Peyer's patch (tissue), 4 donors: ENCODE measurements around the gene GJB2. TPM values are rescaled to one million over a fixed set of nuclear protein-coding genes. Genes with fewer than 3 reads are reported as not detected.

Experiments
- DNase-seq, 3 donors: peaks; one replicate each; pipeline ENCODE4 v3.0.0-alpha.2; 2017 to 2019
- H3K27ac ChIP-seq, 4 donors: fragments of 200-600 bp; sonication (generic); one replicate each; pipeline ENCODE4 v1.5.1; 2016 to 2019
- H3K27me3 ChIP-seq, 2 donors: fragments of 200-600 bp; sonication (generic); one replicate each; pipeline ENCODE4 v1.5.1; 2019
- H3K36me3 ChIP-seq, 3 donors: fragments of 200-600 bp; sonication (generic); one replicate each; pipeline ENCODE4 v1.5.1; 2016 to 2019
- H3K4me1 ChIP-seq, 4 donors: fragments of 200-600 bp; sonication (generic); one replicate each; pipeline ENCODE4 v1.5.1; 2016 to 2019
- H3K4me3 ChIP-seq, 4 donors: fragments of 200-600 bp; sonication (generic); 1 replicate in 3 of 4; 2 replicates in 1 of 4; pipeline ENCODE4 v1.5.1; 2016 to 2019; ENCODE audit warnings: mild to moderate bottlenecking in 1 of 4
- H3K9me3 ChIP-seq, 4 donors: fragments of 200-600 bp; sonication (generic); one replicate each; pipeline ENCODE4 v1.5.1; 2016 to 2019; ENCODE audit warnings: mild to moderate bottlenecking in 1 of 4
- POLR2A ChIP-seq, 2 donors: fragments of 450-650 bp; IDR thresholded peaks; one replicate each; pipeline ENCODE4 v1.5.1; 2017; ENCODE audit warnings: antibody characterized with exemption in 2 of 2, mild to moderate bottlenecking in 2 of 2, moderate library complexity in 2 of 2
- total RNA-seq, 4 donors: library from RNA; depleted of rRNA; stranded (reverse); fragments of >200 nt; gene quantifications; one replicate each; pipeline ENCODE4 v1.1.0, GENCODE V29; 2016
- TF ChIP-seq, protein P1 (sequence below), 6 experiments: fragments of 450-650 bp in 4 of 6; fragments of 200-600 bp in 2 of 6; sonication (generic) in 1 of 6; IDR thresholded peaks; one replicate each; pipeline ENCODE4 v1.5.1; 2017 to 2019; ENCODE audit warnings: antibody characterized with exemption in 6 of 6, mild to moderate bottlenecking in 3 of 6, moderate library complexity in 1 of 6

GJB2 gene
- total RNA-seq, 4 donors from 2014 or later = 3.3 to 25.7 (median 14.1) TPM

DNA sequence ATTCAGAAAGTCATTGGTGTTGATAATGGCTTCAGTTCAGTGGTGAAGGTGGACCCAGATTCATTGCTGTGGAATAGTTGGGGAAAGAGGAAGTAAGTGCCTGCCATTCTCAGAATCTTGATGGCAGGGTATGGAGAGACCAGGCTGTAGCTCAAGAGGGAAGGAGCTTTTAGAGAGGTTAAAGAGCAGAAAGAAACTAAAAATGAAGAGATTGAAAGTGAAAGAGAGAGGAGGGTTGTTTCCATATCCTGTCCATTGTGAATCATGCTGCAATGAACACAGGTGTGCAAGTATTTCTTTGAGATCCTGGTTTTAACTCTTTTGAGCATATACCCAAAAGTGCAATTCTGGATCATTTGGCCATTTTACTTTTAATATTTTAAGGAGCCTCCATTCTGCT is 26.8 kb upstream of the GJB2 start:
- no peaks in the 10 kb centered on the region for H3K4me1 ChIP-seq
- H3K4me3 ChIP-seq = no peak overlapping the region
- H3K27me3 ChIP-seq = no peaks in the 10 kb centered on the region
- TF ChIP-seq, protein P1, sequence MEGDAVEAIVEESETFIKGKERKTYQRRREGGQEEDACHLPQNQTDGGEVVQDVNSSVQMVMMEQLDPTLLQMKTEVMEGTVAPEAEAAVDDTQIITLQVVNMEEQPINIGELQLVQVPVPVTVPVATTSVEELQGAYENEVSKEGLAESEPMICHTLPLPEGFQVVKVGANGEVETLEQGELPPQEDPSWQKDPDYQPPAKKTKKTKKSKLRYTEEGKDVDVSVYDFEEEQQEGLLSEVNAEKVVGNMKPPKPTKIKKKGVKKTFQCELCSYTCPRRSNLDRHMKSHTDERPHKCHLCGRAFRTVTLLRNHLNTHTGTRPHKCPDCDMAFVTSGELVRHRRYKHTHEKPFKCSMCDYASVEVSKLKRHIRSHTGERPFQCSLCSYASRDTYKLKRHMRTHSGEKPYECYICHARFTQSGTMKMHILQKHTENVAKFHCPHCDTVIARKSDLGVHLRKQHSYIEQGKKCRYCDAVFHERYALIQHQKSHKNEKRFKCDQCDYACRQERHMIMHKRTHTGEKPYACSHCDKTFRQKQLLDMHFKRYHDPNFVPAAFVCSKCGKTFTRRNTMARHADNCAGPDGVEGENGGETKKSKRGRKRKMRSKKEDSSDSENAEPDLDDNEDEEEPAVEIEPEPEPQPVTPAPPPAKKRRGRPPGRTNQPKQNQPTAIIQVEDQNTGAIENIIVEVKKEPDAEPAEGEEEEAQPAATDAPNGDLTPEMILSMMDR (IDR thresholded peaks at IDR 0.05) = no peak
- TF ChIP-seq POLR2A (IDR thresholded peaks at IDR 0.05) = no peak
- H3K9me3 ChIP-seq = no peaks in the 10 kb centered on the region
- H3K36me3 ChIP-seq = no peaks in the 10 kb centered on the region
- no peak for DNase-seq
- no peak overlapping the region for H3K27ac ChIP-seq

DNA sequence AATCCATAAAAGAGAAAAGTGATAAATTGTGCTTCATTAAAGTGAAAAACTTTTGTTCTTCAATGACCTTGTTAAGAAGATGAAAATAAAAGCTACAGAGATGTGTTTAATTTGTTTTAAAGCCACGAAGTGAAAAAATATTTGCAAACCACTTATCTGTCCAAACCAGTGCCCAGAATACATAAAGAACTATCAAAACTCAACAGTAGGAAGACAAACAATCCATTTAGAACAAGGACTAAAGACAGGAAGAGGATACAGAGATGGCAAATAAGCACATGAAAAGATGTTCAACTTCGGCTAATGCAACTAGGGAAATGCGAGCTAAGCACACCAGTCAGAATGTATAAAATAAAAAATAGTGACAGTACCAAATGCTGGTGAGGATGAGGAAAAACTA is 24.4 kb upstream of the GJB2 start:
- H3K27ac ChIP-seq = no peak overlapping the region
- TF ChIP-seq POLR2A (IDR thresholded peaks at IDR 0.05) = no peak
- TF ChIP-seq, protein P1 (IDR thresholded peaks at IDR 0.05) = no peak
- DNase-seq = no peak
- H3K9me3 ChIP-seq = no peaks in the 10 kb centered on the region
- H3K27me3 ChIP-seq = no peaks in the 10 kb centered on the region
- no peak overlapping the region for H3K4me3 ChIP-seq
- no peaks in the 10 kb centered on the region for H3K4me1 ChIP-seq
- H3K36me3 ChIP-seq = no peaks in the 10 kb centered on the region

GRCh38 chr13:20209948-20210347 is 17.2 kb upstream of the GJB2 start:
- no peak for DNase-seq
- H3K4me3 ChIP-seq = no peak overlapping the region
- no peak overlapping the region for H3K27ac ChIP-seq
- H3K36me3 ChIP-seq = no peaks in the 10 kb centered on the region
- H3K9me3 ChIP-seq = no peaks in the 10 kb centered on the region
- TF ChIP-seq POLR2A (IDR thresholded peaks at IDR 0.05) = no peak
- TF ChIP-seq, protein P1 (IDR thresholded peaks at IDR 0.05) = no peak
- H3K4me1 ChIP-seq = no peaks in the 10 kb centered on the region
- H3K27me3 ChIP-seq = no peaks in the 10 kb centered on the region

DNA sequence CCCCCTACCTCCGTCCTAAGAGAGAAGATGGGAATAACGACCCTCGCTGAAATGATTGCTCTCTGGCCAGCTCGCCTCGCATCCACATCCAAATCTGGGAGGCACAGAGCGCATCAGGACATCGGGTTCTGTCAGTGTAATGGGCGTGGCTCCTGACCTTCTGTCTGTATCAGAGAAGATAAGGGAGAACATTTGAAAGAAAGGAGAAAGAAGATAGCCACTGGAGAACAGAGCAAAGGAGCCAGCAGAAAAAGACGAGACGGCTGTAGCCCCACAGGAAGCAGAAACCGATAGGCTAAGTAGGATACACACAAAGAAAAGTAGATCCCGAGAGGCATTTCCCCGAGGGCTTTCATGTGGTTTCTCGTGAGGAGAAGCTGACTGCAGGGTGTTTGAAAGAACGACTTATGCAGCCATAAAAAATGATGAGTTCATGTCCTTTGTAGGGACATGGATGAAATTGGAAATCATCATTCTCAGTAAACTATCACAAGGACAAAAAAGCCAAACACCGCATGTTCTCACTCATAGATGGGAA is 14.0 kb upstream of the GJB2 start:
- Histone ChIP-seq H3K4me3 (no peak overlapping the region), H3K36me3 (no peaks in the 10 kb centered on the region), H3K27ac (no peak overlapping the region), H3K4me1 (no peaks in the 10 kb centered on the region), H3K9me3 (no peaks in the 10 kb centered on the region), H3K27me3 (no peaks in the 10 kb centered on the region)
- no peak for DNase-seq
- TF ChIP-seq, protein P1 (IDR thresholded peaks at IDR 0.05) = no peak
- no peak for TF ChIP-seq POLR2A (IDR thresholded peaks at IDR 0.05)

DNA sequence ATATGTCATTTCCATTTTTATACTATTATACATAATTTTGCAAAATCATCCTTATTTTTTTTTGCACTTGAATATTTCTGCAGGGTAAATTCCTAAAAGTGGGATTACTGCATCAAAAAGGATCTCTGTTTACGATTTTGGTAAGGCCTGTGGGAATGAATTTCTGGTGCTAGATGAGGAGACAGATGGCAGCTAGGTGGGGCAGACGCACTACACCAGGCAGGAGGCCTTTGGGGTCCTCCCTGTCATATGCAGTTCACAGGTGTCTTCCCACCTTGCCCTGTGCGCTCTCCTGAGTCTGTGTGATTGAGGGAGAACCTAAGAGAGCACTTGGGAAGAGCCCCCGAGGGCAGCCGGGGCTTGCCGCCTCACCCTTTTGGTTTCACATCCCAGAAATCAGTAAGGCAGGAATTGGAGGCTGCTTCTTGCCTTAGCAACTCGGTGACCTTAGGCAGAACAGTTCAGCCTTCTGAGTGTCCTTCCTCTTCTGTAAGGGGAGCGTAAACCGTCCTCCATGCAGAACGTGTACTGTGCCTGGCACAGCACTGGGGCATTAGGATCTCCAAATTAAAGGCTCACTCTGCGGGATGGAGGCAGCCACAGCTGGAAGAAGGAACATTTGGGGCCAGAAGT is 13.4 kb upstream of the GJB2 start:
- Histone ChIP-seq H3K27ac (no peak overlapping the region), H3K4me1 (no peaks in the 10 kb centered on the region), H3K36me3 (no peaks in the 10 kb centered on the region), H3K27me3 (no peaks in the 10 kb centered on the region), H3K4me3 (no peak overlapping the region), H3K9me3 (no peaks in the 10 kb centered on the region)
- no peak for TF ChIP-seq POLR2A (IDR thresholded peaks at IDR 0.05)
- TF ChIP-seq, protein P1 (IDR thresholded peaks at IDR 0.05) = no peak
- no peak for DNase-seq
